Measurements from ENCODE around the gene RUNDC1. TPM values are rescaled to one million over a fixed set of nuclear protein-coding genes. Genes with fewer than 3 reads are reported as not detected.
"Not testable (repeated sequence)": the region's sequence is repeated elsewhere in the genome, so short reads cannot be mapped to it uniquely, and the experiment has no call there.

RUNDC1 gene
- total and polyA plus RNA-seq, 2 of the 8 experiments (the other 6 are each of a cell fraction or from before 2014, with no cell fraction given) = 7.9 to 11.9 TPM

DNA sequence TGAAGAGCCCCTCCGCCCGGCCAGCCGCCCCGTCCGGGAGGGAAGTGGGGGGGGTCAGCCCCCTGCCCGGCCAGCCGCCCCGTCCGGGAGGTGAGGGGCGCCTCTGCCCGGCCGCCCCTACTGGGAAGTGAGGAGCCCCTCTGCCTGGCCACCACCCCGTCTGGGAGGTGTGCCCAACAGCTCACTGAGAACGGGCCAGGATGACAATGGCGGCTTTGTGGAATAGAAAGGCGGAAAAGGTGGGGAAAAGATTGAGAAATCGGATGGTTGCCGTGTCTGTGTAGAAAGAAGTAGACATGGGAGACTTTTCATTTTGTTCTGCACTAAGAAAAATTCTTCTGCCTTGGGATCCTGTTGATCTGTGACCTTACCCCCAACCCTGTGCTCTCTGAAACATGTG lies 7.0 kb upstream of the RUNDC1 start:
- H2AK5ac ChIP-seq (ENCODE audit: low read depth, low read length); H2BK5ac ChIP-seq (ENCODE audit: low read depth, low read length); H4K20me1 ChIP-seq (replicated peaks in 1 of 2; ENCODE audit: control insufficient read depth in 1 of 2, insufficient read depth in 2 of 2, low read length in 2 of 2); H4K8ac ChIP-seq (ENCODE audit: extremely low read depth, insufficient read depth, low read length); CTCF ChIA-PET (ENCODE audit: partially characterized antibody); H3K79me2 ChIP-seq (ENCODE audit: control insufficient read depth in 1 of 2, insufficient read depth in 2 of 2, low read length in 2 of 2); H3K56ac ChIP-seq (replicated peaks; ENCODE audit: insufficient read length, low read depth, low read length); H2BK12ac ChIP-seq (ENCODE audit: low read depth, low read length); H2BK20ac ChIP-seq (ENCODE audit: low read length); H3K23me2 ChIP-seq (ENCODE audit: low read depth, low read length); H3K4me2 ChIP-seq (ENCODE audit: insufficient read depth in 1 of 2, low read depth in 2 of 2, low read length in 2 of 2); H3K4me1 ChIP-seq (replicated peaks in 1 of 4; ENCODE audit: control insufficient read depth in 3 of 4, insufficient read depth in 4 of 4, low read length in 3 of 4); H3K36me3 ChIP-seq (ENCODE audit: control insufficient read depth in 2 of 4, insufficient read depth in 4 of 4, low read length in 3 of 4); H4K5ac ChIP-seq (ENCODE audit: insufficient read length, low read depth, low read length); H3K4ac ChIP-seq (replicated peaks; ENCODE audit: insufficient read length, low read depth, low read length); H3K79me1 ChIP-seq (ENCODE audit: low read depth, low read length); FAIRE-seq; H3K23ac ChIP-seq (ENCODE audit: insufficient read length); H3K14ac ChIP-seq (ENCODE audit: insufficient read length); H2AFZ ChIP-seq (ENCODE audit: low read length); H2BK15ac ChIP-seq (ENCODE audit: low read length); H3K9me3 ChIP-seq (ENCODE audit: insufficient read depth in 2 of 2, low read depth in 1 of 2, low read length in 1 of 2); H3K9ac ChIP-seq (replicated peaks in 1 of 4; ENCODE audit: extremely low read depth in 1 of 4, low read depth in 3 of 4, low read length in 3 of 4); H3K27me3 ChIP-seq (replicated peaks in 1 of 4; ENCODE audit: control insufficient read depth in 3 of 4, extremely low read depth in 1 of 4, insufficient read depth in 3 of 4, low read length in 3 of 4); H3K27ac ChIP-seq (ENCODE audit: low read depth, low read length); H3K4me3 ChIP-seq (ENCODE audit: extremely low read depth in 1 of 4, insufficient read depth in 2 of 4, low read depth in 3 of 4, low read length in 4 of 4); H3K18ac ChIP-seq (ENCODE audit: extremely low read depth, low read length); H4K91ac ChIP-seq (replicated peaks; ENCODE audit: insufficient read length, low read length); DNase-seq (ENCODE audit: low read depth in 1 of 2, low spot score in 2 of 2); H2BK120ac ChIP-seq (replicated peaks; ENCODE audit: low read depth, low read length): not testable (repeated sequence)
- POLR2A ChIA-PET (ENCODE audit: partially characterized antibody) = interaction anchor here (1.4 kb wide), 1 partner anchor 25 kb away, joined by 3 read pairs; the partner anchor contains the start of gene RPL27
- no CpG with 5 or more reads among the region's 18 CpGs for WGBS, 2 experiments (ENCODE audit: extremely low coverage in 1 of 2, insufficient coverage in 1 of 2, insufficient read length in 1 of 2, insufficient replicate concordance in 2 of 2, low coverage in 1 of 2, low lambda C conversion rate in 2 of 2, missing lambda C conversion rate in 1 of 2)
